GM23248 (cell line): Measurements from ENCODE around the gene LYPLAL1. TPM values are rescaled to one million over a fixed set of nuclear protein-coding genes. Genes with fewer than 3 reads are reported as not detected.

ENCODE experiments used
- DNase-seq: peaks from one replicate; pipeline ENCODE4 v3.0.0-alpha.2; 2015
- H2AFZ ChIP-seq: fragments of 200-600 bp; sonication (generic); 2 replicates; pipeline ENCODE4 v1.6.1; 2016; ENCODE audit warnings: antibody characterized with exemption
- H3F3A ChIP-seq: fragments of 200-600 bp; sonication (generic); 2 replicates; pipeline ENCODE4 v1.6.1; 2016; ENCODE audit warnings: mild to moderate bottlenecking, antibody characterized with exemption, mixed run types; ENCODE audit not compliant: insufficient read depth
- H3K27ac ChIP-seq: fragments of 200-600 bp; sonication (generic); 2 replicates; pipeline ENCODE4 v1.5.1; 2016; ENCODE audit warnings: mild to moderate bottlenecking
- H3K27me3 ChIP-seq: fragments of 200-600 bp; sonication (generic); replicated peaks from 2 replicates; pipeline ENCODE4 v1.6.1; 2016; ENCODE audit warnings: mild to moderate bottlenecking; ENCODE audit not compliant: insufficient read depth
- H3K36me3 ChIP-seq: fragments of 200-600 bp; sonication (generic); 2 replicates; pipeline ENCODE4 v1.6.1; 2016; ENCODE audit warnings: low read depth, mild to moderate bottlenecking
- H3K4me1 ChIP-seq: fragments of 200-600 bp; sonication (generic); 2 replicates; pipeline ENCODE4 v1.6.1; 2016; ENCODE audit warnings: mild to moderate bottlenecking; ENCODE audit not compliant: insufficient read depth
- H3K4me2 ChIP-seq: fragments of 200-600 bp; sonication (generic); one replicate; pipeline ENCODE4 v1.6.1; 2016; ENCODE audit warnings: mild to moderate bottlenecking; ENCODE audit not compliant: unreplicated experiment
- H3K4me3 ChIP-seq: fragments of 200-600 bp; sonication (generic); 2 replicates; pipeline ENCODE4 v1.5.1; 2016; ENCODE audit warnings: mild to moderate bottlenecking
- H3K79me2 ChIP-seq: fragments of 200-600 bp; sonication (generic); 2 replicates; pipeline ENCODE4 v1.6.1; 2016; ENCODE audit warnings: mild to moderate bottlenecking; ENCODE audit not compliant: insufficient read depth
- H3K9ac ChIP-seq: fragments of 200-600 bp; sonication (generic); 2 replicates; pipeline ENCODE4 v1.6.1; 2016; ENCODE audit warnings: mild to moderate bottlenecking
- H3K9me2 ChIP-seq: fragments of 200-600 bp; sonication (generic); 2 replicates; pipeline ENCODE4 v1.6.1; 2016; ENCODE audit warnings: mixed run types, mild to moderate bottlenecking, moderate library complexity; ENCODE audit not compliant: insufficient read depth
- H3K9me3 ChIP-seq: fragments of 200-600 bp; sonication (generic); one replicate; pipeline ENCODE4 v1.6.1; 2017; ENCODE audit warnings: low read depth
- H4K20me1 ChIP-seq: fragments of 200-600 bp; sonication (generic); 2 replicates; pipeline ENCODE4 v1.6.0; 2016; ENCODE audit not compliant: insufficient read depth
- EZH2 ChIP-seq: fragments of 200-600 bp; sonication (generic); IDR thresholded peaks from 2 replicates; pipeline ENCODE4 v1.6.1; 2018; ENCODE audit warnings: antibody characterized with exemption, mild to moderate bottlenecking; ENCODE audit not compliant: insufficient read depth, poor library complexity, severe bottlenecking
- EZH2phosphoT487 ChIP-seq: fragments of 200-600 bp; sonication (generic); IDR thresholded peaks from 2 replicates; pipeline ENCODE4 v1.6.1; 2018; ENCODE audit warnings: antibody characterized with exemption, moderate library complexity, mild to moderate bottlenecking, low read depth; ENCODE audit not compliant: insufficient read depth
- WGBS, 2 experiments: methylation state at CpG; one replicate each; pipeline ENCODE4 v1.1.6; 2015 to 2017; ENCODE audit warnings: low lambda C conversion rate in 2 of 2, low coverage in 1 of 2; ENCODE audit errors: missing lambda C conversion rate in 2 of 2; 5-methylcytosine and 5-hydroxymethylcytosine counted together
- in situ Hi-C: fragments of 300-500 bp; cut with MboI; formaldehyde crosslinking; loops from 2 replicates; pipeline ENCODE4 v1.15.0; 2020
- polyA plus RNA-seq: library from polyadenylated mRNA; unstranded; fragments of >200 nt; fragmentation: Nextera tagmentation; extraction: Ambion mirVana; gene quantifications from 2 replicates; pipeline ENCODE4 v1.2.1, GENCODE V29; 2016
- total RNA-seq: library from RNA; depleted of rRNA; stranded (reverse); fragments of >200 nt; shearing (Covaris generic); gene quantifications from 2 replicates; pipeline ENCODE4 v1.2.3, GENCODE V29; 2014

LYPLAL1 gene
- total and polyA plus RNA-seq, 2 experiments from 2014 or later, result 9.1 to 33.7 TPM

DNA sequence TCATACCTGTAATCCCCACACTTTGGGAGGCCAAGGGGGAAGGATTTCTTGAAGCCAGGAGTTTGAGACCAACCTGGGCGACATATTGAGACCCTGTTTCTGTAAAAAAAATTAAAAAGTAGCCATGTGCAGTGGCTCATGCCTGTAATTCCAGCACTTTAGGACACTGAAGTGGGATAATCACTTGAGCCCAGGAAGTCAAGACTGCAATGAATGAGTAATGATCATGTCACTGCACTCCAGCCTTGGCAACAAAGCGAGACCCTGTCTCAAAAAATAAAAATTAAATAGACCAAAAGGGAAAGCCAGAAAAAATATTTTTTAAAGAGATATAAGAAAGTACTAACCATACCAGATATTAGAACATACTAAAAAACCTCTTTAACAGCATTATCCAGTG is 44.7 kb upstream of the LYPLAL1 start:
- TF ChIP-seq EZH2 (no peak), EZH2phosphoT487 (no peak)
- Histone ChIP-seq H3K4me1 (peaks cover 8% of the 10 kb centered on the region), H3K9me2 (no peaks in the 10 kb centered on the region), H2AFZ (no peak overlapping the region), H3K9me3 (no peaks in the 10 kb centered on the region), H3K27me3 (no peaks in the 10 kb centered on the region), H4K20me1 (no peaks in the 10 kb centered on the region), H3K79me2 (no peaks in the 10 kb centered on the region), H3F3A (no peaks in the 10 kb centered on the region), H3K27ac (no peak overlapping the region), H3K36me3 (no peaks in the 10 kb centered on the region), H3K4me2 (no peak overlapping the region), H3K9ac (no peak overlapping the region), H3K4me3 (no peak overlapping the region)
- WGBS, 2 experiments, result 53 to 65% methylated on average over 2 of the region's 2 CpGs
- DNase-seq, result no peak
- in situ Hi-C loops, result no loop called here

DNA sequence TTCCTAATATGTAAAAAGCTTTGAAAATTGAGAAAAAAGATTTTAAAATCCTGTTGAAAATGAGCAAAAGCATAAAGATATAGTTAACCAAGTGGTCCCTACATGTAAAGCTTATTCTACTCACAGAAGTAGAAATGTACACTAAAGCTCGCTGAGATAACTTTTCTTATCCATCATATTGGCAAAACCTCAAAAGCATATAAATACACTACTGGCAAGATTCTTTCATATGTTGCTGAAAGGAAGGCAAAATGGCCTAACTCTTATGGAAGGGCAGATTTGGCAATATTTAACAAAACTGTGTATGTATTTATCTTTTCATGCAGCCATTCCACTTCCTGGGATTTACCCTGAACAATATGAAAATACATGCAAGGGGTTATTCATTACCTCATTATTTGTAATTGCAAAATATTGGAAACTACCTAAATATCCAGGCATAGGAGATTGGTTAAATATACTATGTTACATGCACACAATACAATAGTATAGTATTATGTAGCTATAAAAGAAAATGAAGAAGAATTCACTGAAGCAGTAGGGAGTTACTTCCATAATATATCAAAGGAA is 43.2 kb upstream of the LYPLAL1 start:
- Histone ChIP-seq H3K36me3 (no peaks in the 10 kb centered on the region), H4K20me1 (no peaks in the 10 kb centered on the region), H3K4me1 (peaks cover 8% of the 10 kb centered on the region), H3K27me3 (no peaks in the 10 kb centered on the region), H2AFZ (no peak overlapping the region), H3K4me3 (no peak overlapping the region), H3K27ac (no peak overlapping the region), H3K9me2 (no peaks in the 10 kb centered on the region), H3K9ac (no peak overlapping the region), H3F3A (no peaks in the 10 kb centered on the region), H3K4me2 (no peak overlapping the region), H3K79me2 (no peaks in the 10 kb centered on the region), H3K9me3 (no peaks in the 10 kb centered on the region)
- TF ChIP-seq EZH2 (no peak), EZH2phosphoT487 (no peak)
- DNase-seq, result no peak
- in situ Hi-C loops, result no loop called here
- 88 to 100% methylated on average over 1 of the region's 1 CpG for WGBS, 2 experiments

DNA sequence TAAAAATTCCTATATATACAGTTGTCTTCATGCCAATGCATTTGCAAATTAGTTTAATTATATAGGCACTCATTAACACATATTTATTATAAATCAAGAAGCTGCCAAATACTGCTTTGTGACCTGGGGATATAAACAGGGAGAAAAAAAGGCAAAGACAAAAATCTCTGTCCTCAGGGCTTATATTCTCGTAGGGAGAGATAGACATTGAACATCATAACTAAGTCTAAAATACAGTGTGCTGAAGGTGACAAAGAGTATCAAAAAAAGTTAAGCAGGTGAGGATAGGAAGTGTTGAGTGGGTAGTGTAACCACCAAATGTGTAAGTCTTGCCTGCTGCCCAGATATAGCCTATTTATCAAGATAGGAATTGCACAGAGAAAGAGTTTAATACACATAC is 40.7 kb upstream of the LYPLAL1 start:
- Histone ChIP-seq H3F3A (no peaks in the 10 kb centered on the region), H3K9me3 (no peaks in the 10 kb centered on the region), H3K4me3 (no peak overlapping the region), H3K79me2 (no peaks in the 10 kb centered on the region), H2AFZ (no peak overlapping the region), H3K4me1 (no peaks in the 10 kb centered on the region), H3K36me3 (no peaks in the 10 kb centered on the region), H4K20me1 (no peaks in the 10 kb centered on the region), H3K9ac (no peak overlapping the region), H3K27me3 (no peaks in the 10 kb centered on the region), H3K9me2 (no peaks in the 10 kb centered on the region), H3K27ac (no peak overlapping the region), H3K4me2 (no peak overlapping the region)
- no peak for DNase-seq
- TF ChIP-seq EZH2phosphoT487 (no peak), EZH2 (no peak)
- 91 to 93% methylated on average over 1 of the region's 1 CpG for WGBS, 2 experiments
- in situ Hi-C loops, result no loop called here

DNA sequence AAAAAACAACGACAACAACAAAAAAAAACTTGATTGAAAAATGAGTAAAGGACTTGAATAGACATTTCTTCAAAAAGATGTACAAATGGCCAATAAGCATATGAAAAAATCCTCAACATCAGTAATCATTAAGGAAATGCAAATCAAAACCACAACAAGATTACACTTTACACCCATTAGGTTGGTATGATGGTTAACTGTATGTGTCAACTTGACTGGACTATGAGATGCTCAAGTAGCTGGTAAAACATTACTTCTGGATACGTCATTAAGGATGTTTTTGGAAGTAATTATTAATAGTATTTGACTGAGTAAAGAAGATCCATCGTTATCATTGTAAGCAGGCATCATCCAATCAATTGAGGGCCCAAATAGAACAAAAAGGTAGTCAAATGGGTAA is 34.9 kb upstream of the LYPLAL1 start:
- Histone ChIP-seq H3K4me3 (no peak overlapping the region), H3K4me1 (no peaks in the 10 kb centered on the region), H3K27ac (no peak overlapping the region), H3K27me3 (no peaks in the 10 kb centered on the region), H3F3A (no peaks in the 10 kb centered on the region), H3K36me3 (no peaks in the 10 kb centered on the region), H4K20me1 (no peaks in the 10 kb centered on the region), H3K79me2 (no peaks in the 10 kb centered on the region), H3K4me2 (no peak overlapping the region), H2AFZ (no peak overlapping the region), H3K9ac (no peak overlapping the region), H3K9me2 (no peaks in the 10 kb centered on the region), H3K9me3 (no peaks in the 10 kb centered on the region)
- WGBS, 2 experiments, result 80 to 83% methylated on average over 3 of the region's 3 CpGs
- TF ChIP-seq EZH2, result no peak
- TF ChIP-seq EZH2phosphoT487, result no peak
- DNase-seq, result no peak
- in situ Hi-C loops, result no loop called here
